OCI-LY1 (cell line): ENCODE results near the gene GYS2.

Experiments used
- CTCF ChIP-seq: fragments of 200-600 bp; sonication (generic), shearing (Covaris generic); IDR thresholded peaks from 2 replicates; pipeline ENCODE4 v1.5.1; 2017; ENCODE audit warnings: mild to moderate bottlenecking, antibody characterized with exemption, low read length, moderate library complexity, mixed read lengths
- EZH2 ChIP-seq: fragments of 200-600 bp; sonication (generic), shearing (Covaris generic); IDR thresholded peaks from 2 replicates; pipeline ENCODE4 v1.8.0; 2017; ENCODE audit warnings: borderline replicate concordance, mixed run types, mild to moderate bottlenecking, antibody characterized with exemption, low read length, moderate library complexity, mixed read lengths

- TF ChIP-seq CTCF = no peak
- no peak for TF ChIP-seq EZH2
These were observed 28.2 kb downstream of the GYS2 start for GRCh38 chr12:21576431-21576830.
